CD14-positive monocyte (primary cell): ENCODE data around the gene PDE4D. TPM values are rescaled to one million over a fixed set of nuclear protein-coding genes. Genes with fewer than 3 reads are reported as not detected.

Experiments used
- DNase-seq, 3 donors: peaks; one replicate each; pipeline ENCODE4 v3.0.0-alpha.2; 2011 to 2022
- H2AFZ ChIP-seq: 2 replicates; pipeline ENCODE4 v1.6.0; 2012; ENCODE audit warnings: mild to moderate bottlenecking, low read depth, low read length, inconsistent platforms; ENCODE audit not compliant: insufficient read depth, poor library complexity, severe bottlenecking
- H3K27ac ChIP-seq, 2 donors: 1 replicate in 1 of 2; 2 replicates in 1 of 2; pipeline ENCODE4 v1.5.1; 2012 to 2013; ENCODE audit warnings: low read length in 2 of 2, control low read depth in 1 of 2, inconsistent platforms in 1 of 2, low read depth in 1 of 2, mild to moderate bottlenecking in 1 of 2
- H3K27me3 ChIP-seq, 2 donors: one replicate each; pipeline versions ENCODE4 v1.6.0 to v1.6.1; 2011 to 2013; ENCODE audit warnings: low read length in 2 of 2; ENCODE audit not compliant: control insufficient read depth in 2 of 2, insufficient read depth in 2 of 2
- H3K36me3 ChIP-seq, 2 donors: replicated peaks in 1 of 2; 1 replicate in 1 of 2; 2 replicates in 1 of 2; pipeline versions ENCODE4 v1.5.1 to v1.6.1; 2012 to 2013; ENCODE audit warnings: low read length in 2 of 2, control low read depth in 1 of 2, inconsistent platforms in 1 of 2, mild to moderate bottlenecking in 1 of 2; ENCODE audit not compliant: insufficient read depth in 2 of 2, control insufficient read depth in 1 of 2
- H3K4me1 ChIP-seq, 2 donors: 1 replicate in 1 of 2; 2 replicates in 1 of 2; pipeline versions ENCODE4 v1.5.1 to v1.6.1; 2012 to 2013; ENCODE audit warnings: low read length in 2 of 2, control low read depth in 1 of 2, inconsistent platforms in 1 of 2, mild to moderate bottlenecking in 1 of 2, moderate library complexity in 1 of 2; ENCODE audit not compliant: insufficient read depth in 2 of 2, control insufficient read depth in 1 of 2
- H3K4me2 ChIP-seq: replicated peaks from 2 replicates; pipeline ENCODE3; 2012; ENCODE audit warnings: low read length, moderate library complexity, mild to moderate bottlenecking; ENCODE audit not compliant: poor library complexity, severe bottlenecking; ENCODE audit errors: extremely low read depth
- H3K4me3 ChIP-seq, 3 experiments: fragments of 200-600 bp in 1 of 3; sonication (generic) in 1 of 3; replicated peaks in 1 of 3; 1 replicate in 2 of 3; 2 replicates in 1 of 3; pipeline ENCODE4 v1.5.1; 2011 to 2013; ENCODE audit warnings: low read length in 3 of 3, mild to moderate bottlenecking in 3 of 3, control low read depth in 2 of 3, low read depth in 2 of 3, inconsistent platforms in 1 of 3, moderate library complexity in 1 of 3
- H3K79me2 ChIP-seq: 2 replicates; pipeline ENCODE4 v1.6.0; 2012; ENCODE audit warnings: mild to moderate bottlenecking, control low read depth, inconsistent platforms, low read length, moderate library complexity; ENCODE audit not compliant: insufficient read depth
- H3K9ac ChIP-seq: 2 replicates; pipeline ENCODE4 v1.6.0; 2017; ENCODE audit warnings: low read length, mild to moderate bottlenecking; ENCODE audit not compliant: insufficient read depth, poor library complexity, severe bottlenecking
- H3K9me3 ChIP-seq, 2 donors: replicated peaks in 1 of 2; 1 replicate in 1 of 2; 2 replicates in 1 of 2; pipeline versions ENCODE4 v1.5.1 to v1.6.1; 2012 to 2013; ENCODE audit warnings: low read length in 2 of 2, control low read depth in 1 of 2; ENCODE audit not compliant: control insufficient read depth in 1 of 2, insufficient read depth in 1 of 2
- H4K20me1 ChIP-seq: 2 replicates; pipeline ENCODE4 v1.6.0; 2012; ENCODE audit warnings: mild to moderate bottlenecking, low read length, control low read depth, moderate library complexity; ENCODE audit not compliant: insufficient read depth
- H3K27ac Mint-ChIP-seq, 7 donors: one replicate each; pipeline ENCODE4 v1.8.0; 2020; ENCODE audit warnings: mild to moderate bottlenecking in 7 of 7, mixed read lengths in 7 of 7, moderate library complexity in 6 of 7, inconsistent platforms in 2 of 7
- H3K27me3 Mint-ChIP-seq, 3 donors: one replicate each; pipeline ENCODE4 v1.8.0; 2021 to 2022; ENCODE audit warnings: low read depth in 3 of 3, mild to moderate bottlenecking in 3 of 3, mixed read lengths in 3 of 3, moderate library complexity in 3 of 3, inconsistent platforms in 1 of 3
- H3K36me3 Mint-ChIP-seq, 2 donors: one replicate each; pipeline ENCODE4 v1.8.0; 2020; ENCODE audit warnings: mixed read lengths in 2 of 2, inconsistent platforms in 1 of 2, mild to moderate bottlenecking in 1 of 2
- H3K4me1 Mint-ChIP-seq: one replicate; pipeline ENCODE4 v1.8.0; 2020; ENCODE audit warnings: mild to moderate bottlenecking, mixed read lengths
- H3K4me3 Mint-ChIP-seq, 2 donors: one replicate each; pipeline ENCODE4 v1.8.0; 2020; ENCODE audit warnings: mild to moderate bottlenecking in 2 of 2, mixed read lengths in 2 of 2, moderate library complexity in 1 of 2
- H3K9me3 Mint-ChIP-seq, 7 donors: one replicate each; pipeline ENCODE4 v1.8.0; 2020 to 2022; ENCODE audit warnings: mixed read lengths in 7 of 7, mild to moderate bottlenecking in 6 of 7, moderate library complexity in 6 of 7, inconsistent platforms in 2 of 7
- CTCF ChIP-seq: fragments of 200-600 bp; IDR thresholded peaks from one replicate; pipeline ENCODE4 v1.8.0; 2022; ENCODE audit warnings: antibody characterized with exemption, mild to moderate bottlenecking
- WGBS: methylation state at CpG from one replicate; pipeline ENCODE4 v1.1.5; 2013; ENCODE audit warnings: missing lambda C conversion rate; ENCODE audit not compliant: insufficient coverage; 5-methylcytosine and 5-hydroxymethylcytosine counted together
- intact Hi-C, 2 donors: fragments of 100-400 bp; cut with micrococcal nuclease; formaldehyde crosslinking; loops; one replicate each; pipeline versions ENCODE4 v1.15.0 to v1.15.1; 2023
- polyA plus RNA-seq, 3 donors: library from polyadenylated mRNA; depleted of rRNA in 1 of 3; unstranded in 2 of 3; stranded (reverse) in 1 of 3; fragments of 300-500 nt in 2 of 3; fragments of >200 nt in 1 of 3; fragmentation: Illumina TruSeq in 2 of 3; gene quantifications; 1 replicate in 2 of 3; 2 replicates in 1 of 3; pipeline ENCODE4 v1.2.3, GENCODE V29; 2012 to 2021

Gene PDE4D
- polyA plus RNA-seq, 3 donors: 1.9 to 3.4 (median 2.8) TPM

- no peaks in the 10 kb centered on the region for H3K36me3 Mint-ChIP-seq
- intact Hi-C loops: no loop called here
- Histone ChIP-seq H3K79me2 (no peaks in the 10 kb centered on the region), H2AFZ (no peak overlapping the region), H3K4me3 (no peak overlapping the region), H3K4me1 (no peaks in the 10 kb centered on the region), H3K27ac (no peak overlapping the region), H4K20me1 (no peaks in the 10 kb centered on the region), H3K9ac (no peak overlapping the region), H3K27me3 (no peaks in the 10 kb centered on the region), H3K4me2 (no peak overlapping the region), H3K36me3 (no peaks in the 10 kb centered on the region), H3K9me3 (no peaks in the 10 kb centered on the region)
- H3K27ac Mint-ChIP-seq: no peak overlapping the region
- H3K9me3 Mint-ChIP-seq: no peaks in the 10 kb centered on the region
- no peak for TF ChIP-seq CTCF
- H3K4me3 Mint-ChIP-seq: no peak overlapping the region
- peaks cover 0 to 1% (median 0%) of the 10 kb centered on the region in 3 donors for H3K27me3 Mint-ChIP-seq
- DNase-seq: no peak
- WGBS: no CpG with 5 or more reads among the region's 1 CpG
- H3K4me1 Mint-ChIP-seq: no peaks in the 10 kb centered on the region
Observed at GRCh38 chr5:59091965-59092364, 801.6 kb downstream of the PDE4D start.

- no peaks in the 10 kb centered on the region for H3K36me3 ChIP-seq
- no peak for DNase-seq
- H3K79me2 ChIP-seq: no peaks in the 10 kb centered on the region
- Mint-ChIP-seq H3K27me3 (peaks cover 0 to 4% (median 0%) of the 10 kb centered on the region in 3 donors), H3K27ac (no peak overlapping the region), H3K36me3 (no peaks in the 10 kb centered on the region), H3K9me3 (no peaks in the 10 kb centered on the region), H3K4me3 (no peak overlapping the region), H3K4me1 (no peaks in the 10 kb centered on the region)
- no peaks in the 10 kb centered on the region for H3K27me3 ChIP-seq
- H3K4me2 ChIP-seq: no peak overlapping the region
- no peaks in the 10 kb centered on the region for H3K4me1 ChIP-seq
- no peak overlapping the region for H3K27ac ChIP-seq
- no peaks in the 10 kb centered on the region for H3K9me3 ChIP-seq
- no peak overlapping the region for H3K4me3 ChIP-seq
- no peaks in the 10 kb centered on the region for H4K20me1 ChIP-seq
- H3K9ac ChIP-seq: no peak overlapping the region
- H2AFZ ChIP-seq: no peak overlapping the region
- TF ChIP-seq CTCF: no peak
- intact Hi-C loops: no loop called here
- no CpG with 5 or more reads among the region's 6 CpGs for WGBS
Observed at GRCh38 chr5:59090323-59090722, 803.2 kb downstream of the PDE4D start.
